Measurements from ENCODE around the gene TACC2.
A peak's percentile ranks its signal among the peaks of the same experiment; 100 is the strongest.
"Not testable (repeated sequence)": the region's sequence is repeated elsewhere in the genome, so short reads cannot be mapped to it uniquely, and the experiment has no call there.

The TACC2 gene

DNA sequence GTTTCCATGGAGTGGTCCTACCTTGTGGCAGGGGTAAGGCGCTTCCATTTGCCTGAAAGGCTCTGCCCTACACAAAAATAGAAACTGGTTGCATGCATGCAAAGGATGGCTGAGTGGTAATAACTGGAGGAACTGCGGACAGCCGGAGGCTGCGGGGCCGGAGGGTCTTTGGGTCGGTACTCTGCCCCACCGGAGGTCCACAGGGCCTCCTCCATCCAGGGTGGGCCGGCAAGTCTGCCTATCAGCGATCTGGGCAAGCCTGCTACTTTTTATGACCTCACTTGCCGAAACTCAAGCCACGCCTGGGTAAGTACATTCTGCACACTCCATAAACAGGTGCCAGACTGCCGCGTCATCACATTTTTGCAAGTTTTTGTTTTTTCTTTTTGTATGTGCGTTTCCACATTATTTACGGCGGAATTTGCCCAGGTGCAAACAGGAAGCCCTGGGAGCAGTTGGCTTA lies 30.0 kb downstream of the TACC2 start:
- Histone ChIP-seq H3K9ac (ENCODE audit: low read length) (no peak overlapping the region), H3K4me3 (ENCODE audit: low read length) (no peak overlapping the region)

GRCh38 chr10:122019414-122019975 lies 30.5 kb downstream of the TACC2 start:
- H3K9ac ChIP-seq (ENCODE audit: low read length), result peak overlapping the region; percentile 20
- no peaks in the 10 kb centered on the region for H3K36me3 ChIP-seq (ENCODE audit: control insufficient read depth, low read depth, low read length)
- H3K4me1 ChIP-seq (ENCODE audit: control insufficient read depth, low read depth, low read length), result peaks cover 15% of the 10 kb centered on the region
- no peak overlapping the region for H3K27ac ChIP-seq (ENCODE audit: low read length)
- no peaks in the 10 kb centered on the region for H3K9me3 ChIP-seq (ENCODE audit: control insufficient read depth, low read depth, low read length)
- H3K4me3 ChIP-seq (ENCODE audit: low read length), result no peak overlapping the region
- H3K27me3 ChIP-seq (ENCODE audit: control insufficient read depth, insufficient read depth, low read length), result no peaks in the 10 kb centered on the region

More for the DNA sequence above, 30.0 kb downstream of the TACC2 start:
- H3K36me3 ChIP-seq (ENCODE audit: control insufficient read depth, low read depth, low read length), result no peaks in the 10 kb centered on the region
- H3K4me1 ChIP-seq (ENCODE audit: control insufficient read depth, low read depth, low read length), result peaks cover 15% of the 10 kb centered on the region
- no peaks in the 10 kb centered on the region for H3K9me3 ChIP-seq (ENCODE audit: control insufficient read depth, low read depth, low read length)
- H3K27ac ChIP-seq (ENCODE audit: low read length), result no peak overlapping the region
- H3K27me3 ChIP-seq (ENCODE audit: control insufficient read depth, insufficient read depth, low read length), result no peaks in the 10 kb centered on the region

- Histone ChIP-seq H3K27me3 (ENCODE audit: control insufficient read depth, insufficient read depth, low read length) (no peaks in the 10 kb centered on the region), H3K4me1 (ENCODE audit: control insufficient read depth, low read depth, low read length) (peaks cover 15% of the 10 kb centered on the region), H3K36me3 (ENCODE audit: control insufficient read depth, low read depth, low read length) (no peaks in the 10 kb centered on the region), H3K9ac (ENCODE audit: low read length) (no peak overlapping the region), H3K4me3 (ENCODE audit: low read length) (no peak overlapping the region), H3K27ac (ENCODE audit: low read length) (no peak overlapping the region), H3K9me3 (ENCODE audit: control insufficient read depth, low read depth, low read length) (no peaks in the 10 kb centered on the region)
These were observed 31.3 kb downstream of the TACC2 start for GRCh38 chr10:122020226-122020625.

DNA sequence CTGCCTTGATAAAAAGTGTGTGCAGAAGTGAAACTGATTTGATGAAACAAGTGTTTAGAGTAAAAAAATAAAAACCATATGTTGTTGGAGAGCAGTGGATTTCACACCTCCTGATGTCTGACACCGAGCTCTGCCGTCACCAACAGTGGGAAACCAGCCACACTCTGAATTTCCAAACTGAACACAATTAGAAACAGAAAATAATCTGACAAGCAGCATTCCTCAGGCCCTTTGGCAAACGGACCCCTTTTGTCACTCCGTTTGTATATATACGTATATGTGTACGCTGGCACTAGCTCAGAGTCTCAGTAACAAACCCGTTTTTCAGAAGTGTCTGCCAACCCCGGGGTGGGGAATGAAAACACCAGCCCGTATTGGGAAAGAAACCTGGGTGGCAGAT lies 32.4 kb downstream of the TACC2 start:
- H3K9ac ChIP-seq (ENCODE audit: low read length), result no peak overlapping the region
- H3K27ac ChIP-seq (ENCODE audit: low read length), result no peak overlapping the region
- no peaks in the 10 kb centered on the region for H3K36me3 ChIP-seq (ENCODE audit: control insufficient read depth, low read depth, low read length)
- no peak overlapping the region for H3K4me3 ChIP-seq (ENCODE audit: low read length)
- peaks cover 15% of the 10 kb centered on the region for H3K4me1 ChIP-seq (ENCODE audit: control insufficient read depth, low read depth, low read length)
- H3K27me3 ChIP-seq (ENCODE audit: control insufficient read depth, insufficient read depth, low read length), result no peaks in the 10 kb centered on the region
- no peaks in the 10 kb centered on the region for H3K9me3 ChIP-seq (ENCODE audit: control insufficient read depth, low read depth, low read length)

- H3K27ac ChIP-seq (ENCODE audit: low read length), result no peak overlapping the region
- H3K4me1 ChIP-seq (ENCODE audit: control insufficient read depth, low read depth, low read length), result peaks cover 15% of the 10 kb centered on the region
- H3K4me3 ChIP-seq (ENCODE audit: low read length), result no peak overlapping the region
- H3K9me3 ChIP-seq (ENCODE audit: control insufficient read depth, low read depth, low read length), result no peaks in the 10 kb centered on the region
- H3K9ac ChIP-seq (ENCODE audit: low read length), result no peak overlapping the region
- no peaks in the 10 kb centered on the region for H3K27me3 ChIP-seq (ENCODE audit: control insufficient read depth, insufficient read depth, low read length)
- H3K36me3 ChIP-seq (ENCODE audit: control insufficient read depth, low read depth, low read length), result no peaks in the 10 kb centered on the region
These were observed 32.9 kb downstream of the TACC2 start for GRCh38 chr10:122021828-122022227.

- no peaks in the 10 kb centered on the region for H3K27me3 ChIP-seq (ENCODE audit: control insufficient read depth, insufficient read depth, low read length)
- H3K36me3 ChIP-seq (ENCODE audit: control insufficient read depth, low read depth, low read length), result no peaks in the 10 kb centered on the region
- no peak overlapping the region for H3K27ac ChIP-seq (ENCODE audit: low read length)
- no peak overlapping the region for H3K4me3 ChIP-seq (ENCODE audit: low read length)
- H3K4me1 ChIP-seq (ENCODE audit: control insufficient read depth, low read depth, low read length), result peaks cover 15% of the 10 kb centered on the region
- no peak overlapping the region for H3K9ac ChIP-seq (ENCODE audit: low read length)
- no peaks in the 10 kb centered on the region for H3K9me3 ChIP-seq (ENCODE audit: control insufficient read depth, low read depth, low read length)
These were observed 33.3 kb downstream of the TACC2 start for GRCh38 chr10:122022276-122022675.

- H3K4me3 ChIP-seq (ENCODE audit: low read length); H3K9me3 ChIP-seq (ENCODE audit: control insufficient read depth, low read depth, low read length); H3K9ac ChIP-seq (ENCODE audit: low read length); H3K27me3 ChIP-seq (ENCODE audit: control insufficient read depth, insufficient read depth, low read length); H3K36me3 ChIP-seq (ENCODE audit: control insufficient read depth, low read depth, low read length); H3K27ac ChIP-seq (ENCODE audit: low read length): not testable (repeated sequence)
- H3K4me1 ChIP-seq (ENCODE audit: control insufficient read depth, low read depth, low read length), result peaks cover 15% of the 10 kb centered on the region
These were observed 34.3 kb downstream of the TACC2 start for GRCh38 chr10:122023257-122023656.

GRCh38 chr10:122029499-122030199 lies 40.7 kb downstream of the TACC2 start:
- no peaks in the 10 kb centered on the region for H3K36me3 ChIP-seq (ENCODE audit: control insufficient read depth, low read depth, low read length)
- no peaks in the 10 kb centered on the region for H3K4me1 ChIP-seq (ENCODE audit: control insufficient read depth, low read depth, low read length)
- no peaks in the 10 kb centered on the region for H3K27me3 ChIP-seq (ENCODE audit: control insufficient read depth, insufficient read depth, low read length)
- H3K27ac ChIP-seq (ENCODE audit: low read length), result no peak overlapping the region
- no peaks in the 10 kb centered on the region for H3K9me3 ChIP-seq (ENCODE audit: control insufficient read depth, low read depth, low read length)
- H3K4me3 ChIP-seq (ENCODE audit: low read length), result no peak overlapping the region
- H3K9ac ChIP-seq (ENCODE audit: low read length), result no peak overlapping the region

DNA sequence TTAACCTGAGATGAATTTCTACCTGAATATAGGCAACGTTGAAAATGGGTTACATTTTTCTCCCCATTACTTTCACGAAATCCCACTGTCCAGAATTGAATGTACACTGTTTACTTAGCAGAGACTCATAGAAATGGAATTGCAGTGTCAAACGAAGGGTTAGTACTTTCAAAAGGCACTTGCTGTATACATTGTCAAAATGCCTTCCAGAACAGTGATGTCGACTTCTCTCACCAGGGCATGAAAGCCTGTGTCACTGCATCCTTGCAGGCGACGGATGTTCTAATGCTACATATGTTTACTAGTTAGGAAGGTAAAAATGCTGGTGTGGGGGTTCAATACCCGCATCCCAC lies 41.2 kb downstream of the TACC2 start:
- H3K9ac ChIP-seq (ENCODE audit: low read length), result no peak overlapping the region
- no peaks in the 10 kb centered on the region for H3K4me1 ChIP-seq (ENCODE audit: control insufficient read depth, low read depth, low read length)
- no peaks in the 10 kb centered on the region for H3K36me3 ChIP-seq (ENCODE audit: control insufficient read depth, low read depth, low read length)
- no peak overlapping the region for H3K4me3 ChIP-seq (ENCODE audit: low read length)
- H3K27me3 ChIP-seq (ENCODE audit: control insufficient read depth, insufficient read depth, low read length), result no peaks in the 10 kb centered on the region
- no peak overlapping the region for H3K27ac ChIP-seq (ENCODE audit: low read length)
- no peaks in the 10 kb centered on the region for H3K9me3 ChIP-seq (ENCODE audit: control insufficient read depth, low read depth, low read length)

- H3K27ac ChIP-seq (ENCODE audit: low read length), result no peak overlapping the region
- H3K27me3 ChIP-seq (ENCODE audit: control insufficient read depth, insufficient read depth, low read length), result no peaks in the 10 kb centered on the region
- H3K36me3 ChIP-seq (ENCODE audit: control insufficient read depth, low read depth, low read length), result no peaks in the 10 kb centered on the region
- no peak overlapping the region for H3K9ac ChIP-seq (ENCODE audit: low read length)
- H3K9me3 ChIP-seq (ENCODE audit: control insufficient read depth, low read depth, low read length), result no peaks in the 10 kb centered on the region
- H3K4me3 ChIP-seq (ENCODE audit: low read length), result no peak overlapping the region
- no peaks in the 10 kb centered on the region for H3K4me1 ChIP-seq (ENCODE audit: control insufficient read depth, low read depth, low read length)
These were observed 44.4 kb downstream of the TACC2 start for GRCh38 chr10:122033224-122033926.

DNA sequence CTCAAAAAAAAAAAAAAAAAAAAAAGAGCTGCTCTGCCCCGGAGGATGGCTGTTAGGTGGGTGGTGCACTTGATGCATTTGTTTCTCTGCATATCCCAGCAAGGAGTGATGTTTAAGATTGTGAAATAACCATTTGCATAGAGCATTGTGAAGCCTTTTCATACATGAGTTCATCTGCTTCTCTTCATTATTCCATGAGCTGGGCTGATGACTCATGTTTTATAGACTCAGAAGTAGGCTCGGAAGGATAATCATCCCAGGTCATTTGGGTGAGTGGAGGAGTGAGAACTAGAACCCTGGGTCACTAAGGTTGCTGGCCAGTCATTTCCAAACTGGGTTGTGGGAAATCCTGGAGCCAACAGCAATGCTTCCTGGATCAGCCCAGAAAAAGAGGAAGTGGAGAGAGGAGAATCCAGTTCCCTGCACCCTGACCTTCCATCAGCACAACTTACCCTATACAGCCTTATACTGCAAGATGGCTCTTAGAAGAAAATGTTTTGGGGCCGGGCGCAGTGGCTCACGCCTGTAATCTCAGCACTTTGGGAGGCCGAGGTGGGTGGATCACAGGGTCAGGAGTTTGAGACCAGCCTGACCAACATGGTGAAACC lies 45.3 kb downstream of the TACC2 start:
- H3K27ac ChIP-seq (ENCODE audit: low read length), result no peak overlapping the region
- no peaks in the 10 kb centered on the region for H3K4me1 ChIP-seq (ENCODE audit: control insufficient read depth, low read depth, low read length)
- H3K9ac ChIP-seq (ENCODE audit: low read length), result no peak overlapping the region
- no peaks in the 10 kb centered on the region for H3K36me3 ChIP-seq (ENCODE audit: control insufficient read depth, low read depth, low read length)
- no peaks in the 10 kb centered on the region for H3K27me3 ChIP-seq (ENCODE audit: control insufficient read depth, insufficient read depth, low read length)
- H3K4me3 ChIP-seq (ENCODE audit: low read length), result no peak overlapping the region
- H3K9me3 ChIP-seq (ENCODE audit: control insufficient read depth, low read depth, low read length), result no peaks in the 10 kb centered on the region

Measured in iPS-18a (cell line).